Iris pigment epithelial cell (primary cell): Measurements from ENCODE around the gene ISY1.

Experiments
- DNase-seq: peaks from one replicate; pipeline ENCODE4 v3.0.0-alpha.2; 2011; ENCODE audit warnings: low read depth

ISY1 gene

GRCh38 chr3:129087138-129087702 lies 73.6 kb downstream of the ISY1 start:
- DNase-seq, result peak; percentile 48

GRCh38 chr3:129085818-129086217 lies 75.0 kb downstream of the ISY1 start:
- no peak for DNase-seq

GRCh38 chr3:129085165-129085715 lies 75.6 kb downstream of the ISY1 start:
- no peak for DNase-seq

DNA sequence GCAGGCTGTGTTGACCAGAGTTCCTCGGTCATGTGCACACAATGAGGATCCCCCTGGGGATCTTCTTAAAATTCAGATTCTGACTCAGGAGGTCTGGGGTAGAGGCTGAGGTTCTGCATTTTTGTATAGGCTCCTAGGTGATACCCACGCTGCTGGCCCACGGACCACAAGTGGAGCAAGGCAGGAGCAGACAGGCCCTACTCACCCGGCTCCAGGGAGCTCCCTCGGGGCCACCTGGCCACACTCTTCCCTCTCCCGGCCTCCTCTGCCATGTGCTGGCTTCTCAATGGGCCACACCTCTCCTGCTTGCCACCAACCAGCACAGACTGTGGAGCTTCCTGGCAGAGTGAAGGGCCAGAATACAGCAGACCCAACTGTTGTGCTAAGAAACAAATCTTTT lies 76.4 kb downstream of the ISY1 start:
- no peak for DNase-seq

DNA sequence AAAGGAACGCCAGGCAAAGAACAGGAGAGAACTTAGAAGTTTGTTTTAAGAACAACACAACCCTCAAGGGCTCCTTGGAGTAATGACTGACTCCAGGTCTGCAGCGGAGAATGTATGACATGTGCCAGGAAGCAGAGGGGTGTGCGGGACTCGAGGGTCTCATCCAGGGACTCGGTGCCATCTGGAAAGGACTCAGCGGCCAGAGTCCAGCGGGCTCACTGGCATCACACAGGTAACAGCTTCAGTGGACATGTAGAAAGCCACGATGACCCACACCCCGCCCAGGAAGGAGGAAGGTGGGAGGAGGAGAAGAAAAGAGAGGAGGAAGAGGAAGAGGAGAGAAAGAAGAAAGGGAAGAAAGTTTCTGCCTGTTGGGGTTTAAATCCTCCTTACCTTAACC lies 78.8 kb downstream of the ISY1 start:
- no peak for DNase-seq

DNA sequence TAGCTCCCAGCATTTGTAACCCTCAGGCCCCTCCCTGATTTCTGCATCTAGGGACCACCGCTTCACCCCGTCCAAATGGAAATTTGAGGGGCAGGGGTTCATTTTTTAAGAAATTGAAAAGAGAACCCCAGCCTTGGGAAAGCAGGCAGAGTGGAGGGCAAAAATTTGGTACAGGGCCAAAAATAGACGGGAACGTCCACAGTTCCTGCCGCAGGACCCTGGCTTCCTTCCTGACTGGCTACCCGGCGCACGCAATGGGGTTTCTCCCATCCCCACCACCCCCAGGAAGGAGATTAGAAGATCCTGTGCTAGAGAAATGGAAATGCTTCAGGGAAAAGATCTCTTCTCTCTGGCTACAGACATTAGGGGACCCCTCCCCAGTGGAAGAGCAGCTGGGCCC lies 79.4 kb downstream of the ISY1 start:
- DNase-seq, result no peak

DNA sequence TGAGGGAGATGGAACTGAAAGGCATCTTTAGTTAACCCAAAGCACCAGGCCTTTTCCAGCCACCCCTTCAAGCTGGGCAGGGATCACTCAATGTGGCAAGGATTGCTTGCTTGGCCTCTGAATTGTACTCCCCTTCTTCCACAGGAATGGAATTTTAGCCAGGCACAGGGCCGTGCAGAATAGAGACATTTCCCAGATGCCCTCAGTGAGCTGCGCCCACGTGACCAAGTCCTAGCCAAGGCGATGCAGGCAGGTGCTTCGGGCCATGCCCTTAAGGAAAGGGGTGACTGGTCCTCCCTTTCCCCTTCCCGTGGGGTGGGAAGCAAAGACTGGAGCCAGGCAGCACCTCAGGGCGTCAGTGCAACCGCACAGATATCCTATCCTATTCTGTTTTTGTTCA lies 82.4 kb downstream of the ISY1 start:
- DNase-seq, result no peak
